Measurements from ENCODE around the gene SLIT3.

Gene SLIT3

GRCh38 chr5:169091396-169091980 lies 209.5 kb downstream of the SLIT3 start:
- H3K27ac Mint-ChIP-seq = peak overlapping the region; percentile 48
- peaks cover 4% of the 10 kb centered on the region for H3K27me3 Mint-ChIP-seq (ENCODE audit: low read depth, poor library complexity)
- no peak overlapping the region for H3K4me3 Mint-ChIP-seq
- no peak for TF ChIP-seq CTCF (IDR thresholded peaks at IDR 0.05)
- peaks cover 21% of the 10 kb centered on the region for H3K9me3 Mint-ChIP-seq
- H3K4me1 Mint-ChIP-seq = peaks cover 46% of the 10 kb centered on the region
- DNase-seq = no peak
- H3K36me3 Mint-ChIP-seq (ENCODE audit: low read depth) = peaks cover 24% of the 10 kb centered on the region

- Mint-ChIP-seq H3K4me1 (peaks cover 61% of the 10 kb centered on the region), H3K27ac (peak overlapping the region; percentile 86), H3K9me3 (peaks cover 21% of the 10 kb centered on the region), H3K27me3 (ENCODE audit: low read depth, poor library complexity) (peaks cover 4% of the 10 kb centered on the region), H3K4me3 (no peak overlapping the region), H3K36me3 (ENCODE audit: low read depth) (peaks cover 24% of the 10 kb centered on the region)
- TF ChIP-seq CTCF (IDR thresholded peaks at IDR 0.05) = no peak
- DNase-seq = no peak
Observed at GRCh38 chr5:169089343-169089742, 211.6 kb downstream of the SLIT3 start.

- no peak for TF ChIP-seq CTCF (IDR thresholded peaks at IDR 0.05)
- Mint-ChIP-seq H3K27ac (peak overlapping the region; percentile 83), H3K9me3 (peaks cover 21% of the 10 kb centered on the region), H3K4me1 (peaks cover 67% of the 10 kb centered on the region), H3K36me3 (ENCODE audit: low read depth) (peaks cover 24% of the 10 kb centered on the region), H3K27me3 (ENCODE audit: low read depth, poor library complexity) (peaks cover 4% of the 10 kb centered on the region), H3K4me3 (no peak overlapping the region)
- DNase-seq = no peak
Observed at GRCh38 chr5:169088028-169088725, 212.8 kb downstream of the SLIT3 start.

- TF ChIP-seq CTCF (IDR thresholded peaks at IDR 0.05) = no peak
- Mint-ChIP-seq H3K9me3 (peaks cover 10% of the 10 kb centered on the region), H3K27me3 (ENCODE audit: low read depth, poor library complexity) (peaks cover 4% of the 10 kb centered on the region), H3K4me1 (peaks cover 87% of the 10 kb centered on the region), H3K4me3 (peak overlapping the region; percentile 55), H3K36me3 (ENCODE audit: low read depth) (peaks cover 15% of the 10 kb centered on the region), H3K27ac (peak overlapping the region; percentile 68)
- no peak for DNase-seq
Observed at GRCh38 chr5:169085636-169086035, 215.3 kb downstream of the SLIT3 start.

- TF ChIP-seq CTCF (IDR thresholded peaks at IDR 0.05) = no peak
- peaks cover 91% of the 10 kb centered on the region for H3K4me1 Mint-ChIP-seq
- peak overlapping the region; percentile 68 for H3K27ac Mint-ChIP-seq
- H3K36me3 Mint-ChIP-seq (ENCODE audit: low read depth) = peaks cover 10% of the 10 kb centered on the region
- H3K4me3 Mint-ChIP-seq = peak overlapping the region; percentile 55
- H3K27me3 Mint-ChIP-seq (ENCODE audit: low read depth, poor library complexity) = peaks cover 4% of the 10 kb centered on the region
- H3K9me3 Mint-ChIP-seq = peaks cover 6% of the 10 kb centered on the region
- peak; percentile 29 for DNase-seq
Observed at GRCh38 chr5:169085212-169085611, 215.7 kb downstream of the SLIT3 start.

- peaks cover 4% of the 10 kb centered on the region for H3K27me3 Mint-ChIP-seq (ENCODE audit: low read depth, poor library complexity)
- peak overlapping the region; percentile 55 for H3K4me3 Mint-ChIP-seq
- DNase-seq = no peak
- H3K4me1 Mint-ChIP-seq = peaks cover 95% of the 10 kb centered on the region
- peak overlapping the region; percentile 68 for H3K27ac Mint-ChIP-seq
- H3K9me3 Mint-ChIP-seq = peaks cover 1% of the 10 kb centered on the region
- peaks cover 6% of the 10 kb centered on the region for H3K36me3 Mint-ChIP-seq (ENCODE audit: low read depth)
- no peak for TF ChIP-seq CTCF (IDR thresholded peaks at IDR 0.05)
Observed at GRCh38 chr5:169084775-169085174, 216.2 kb downstream of the SLIT3 start.

Measured in nephron progenitor cell (in vitro differentiated cells).